ENCODE measurements around the gene KDM4B. TPM values are rescaled to one million over a fixed set of nuclear protein-coding genes. Genes with fewer than 3 reads are reported as not detected.

KDM4B gene
- total and polyA plus RNA-seq, 10 of the 15 experiments (the other 5 are each of a cell fraction or from before 2014, with no cell fraction given), result 0.47 to 49.6 (median 16.2) TPM

DNA sequence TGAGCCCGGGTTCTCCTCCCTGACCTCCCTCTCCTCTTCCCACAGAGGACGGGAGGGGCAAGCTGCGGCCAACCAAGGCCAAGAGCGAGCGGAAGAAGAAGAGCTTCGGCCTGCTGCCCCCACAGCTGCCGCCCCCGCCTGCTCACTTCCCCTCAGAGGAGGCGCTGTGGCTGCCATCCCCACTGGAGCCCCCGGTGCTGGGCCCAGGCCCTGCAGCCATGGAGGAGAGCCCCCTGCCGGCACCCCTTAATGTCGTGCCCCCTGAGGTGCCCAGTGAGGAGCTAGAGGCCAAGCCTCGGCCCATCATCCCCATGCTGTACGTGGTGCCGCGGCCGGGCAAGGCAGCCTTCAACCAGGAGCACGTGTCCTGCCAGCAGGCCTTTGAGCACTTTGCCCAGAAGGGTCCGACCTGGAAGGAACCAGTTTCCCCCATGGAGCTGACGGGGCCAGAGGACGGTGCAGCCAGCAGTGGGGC lies 162.2 kb downstream of the KDM4B start (continued):
- TF ChIP-seq STAT3 (IDR thresholded peaks at IDR 0.05; ENCODE audit: low read depth, low read length) (no peak), ELK1 (IDR thresholded peaks at IDR 0.05; ENCODE audit: low read depth, low read length) (peak; percentile 52; the same call in 1 of the 2 replicates), NFXL1 (IDR thresholded peaks at IDR 0.05; ENCODE audit: borderline replicate concordance) (no peak), NRF1 (conservative IDR thresholded peaks at IDR 0.05; ENCODE audit: low read depth, low read length) (no peak), RELA (IDR thresholded peaks at IDR 0.05; ENCODE audit: borderline replicate concordance, partially characterized antibody) (no peak), CBX5 (IDR thresholded peaks at IDR 0.05; ENCODE audit: low read depth) (no peak), HDGF (IDR thresholded peaks at IDR 0.05) (no peak; the same call in 1 of the 2 replicates), HCFC1 (IDR thresholded peaks at IDR 0.05; ENCODE audit: low read length) (peak; percentile 14; the same call in 1 of the 2 replicates), NFYB (IDR thresholded peaks at IDR 0.05; ENCODE audit: insufficient read depth, low read depth, low read length) (peak; percentile 61; the same call in 1 of the 2 replicates), GABPA (IDR thresholded peaks at IDR 0.05; ENCODE audit: low read depth) (no peak), HDAC2 (IDR thresholded peaks at IDR 0.05) (no peak), IRF4 (IDR thresholded peaks at IDR 0.05; ENCODE audit: low read depth, low read length) (peak; percentile 81; the same call in 1 of the 2 replicates), TAF1 (IDR thresholded peaks at IDR 0.05; ENCODE audit: borderline replicate concordance, low read depth, low read length) (peak; percentile 64; the same call in 1 of the 2 replicates), ETV6 (conservative IDR thresholded peaks at IDR 0.05 in 1 of 2, IDR thresholded peaks at IDR 0.05 in 1 of 2; ENCODE audit: borderline replicate concordance in 1 of 2, low read depth in 1 of 2) (peak in 1 of 2 experiments; percentile 0; a peak in 1 of 4 replicates), IKZF2 (IDR thresholded peaks at IDR 0.05) (peak; percentile 57 to 62; a peak in 2 of 4 replicates), SUZ12 (IDR thresholded peaks at IDR 0.05; ENCODE audit: unreplicated experiment) (no peak), ZNF24 (IDR thresholded peaks at IDR 0.05) (no peak), RBBP5 (conservative IDR thresholded peaks at IDR 0.05) (no peak), MYB (IDR thresholded peaks at IDR 0.05; ENCODE audit: borderline replicate concordance, low read depth, low read length) (no peak), DPF2 (IDR thresholded peaks at IDR 0.05) (peak; percentile 80), RFX5 (IDR thresholded peaks at IDR 0.05; ENCODE audit: low read depth, low read length) (no peak)
- TF ChIP-seq, protein P1, sequence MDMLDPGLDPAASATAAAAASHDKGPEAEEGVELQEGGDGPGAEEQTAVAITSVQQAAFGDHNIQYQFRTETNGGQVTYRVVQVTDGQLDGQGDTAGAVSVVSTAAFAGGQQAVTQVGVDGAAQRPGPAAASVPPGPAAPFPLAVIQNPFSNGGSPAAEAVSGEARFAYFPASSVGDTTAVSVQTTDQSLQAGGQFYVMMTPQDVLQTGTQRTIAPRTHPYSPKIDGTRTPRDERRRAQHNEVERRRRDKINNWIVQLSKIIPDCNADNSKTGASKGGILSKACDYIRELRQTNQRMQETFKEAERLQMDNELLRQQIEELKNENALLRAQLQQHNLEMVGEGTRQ (IDR thresholded peaks at IDR 0.05; ENCODE audit: borderline replicate concordance, low read depth, low read length), result no peak
- TF ChIP-seq, protein P2, sequence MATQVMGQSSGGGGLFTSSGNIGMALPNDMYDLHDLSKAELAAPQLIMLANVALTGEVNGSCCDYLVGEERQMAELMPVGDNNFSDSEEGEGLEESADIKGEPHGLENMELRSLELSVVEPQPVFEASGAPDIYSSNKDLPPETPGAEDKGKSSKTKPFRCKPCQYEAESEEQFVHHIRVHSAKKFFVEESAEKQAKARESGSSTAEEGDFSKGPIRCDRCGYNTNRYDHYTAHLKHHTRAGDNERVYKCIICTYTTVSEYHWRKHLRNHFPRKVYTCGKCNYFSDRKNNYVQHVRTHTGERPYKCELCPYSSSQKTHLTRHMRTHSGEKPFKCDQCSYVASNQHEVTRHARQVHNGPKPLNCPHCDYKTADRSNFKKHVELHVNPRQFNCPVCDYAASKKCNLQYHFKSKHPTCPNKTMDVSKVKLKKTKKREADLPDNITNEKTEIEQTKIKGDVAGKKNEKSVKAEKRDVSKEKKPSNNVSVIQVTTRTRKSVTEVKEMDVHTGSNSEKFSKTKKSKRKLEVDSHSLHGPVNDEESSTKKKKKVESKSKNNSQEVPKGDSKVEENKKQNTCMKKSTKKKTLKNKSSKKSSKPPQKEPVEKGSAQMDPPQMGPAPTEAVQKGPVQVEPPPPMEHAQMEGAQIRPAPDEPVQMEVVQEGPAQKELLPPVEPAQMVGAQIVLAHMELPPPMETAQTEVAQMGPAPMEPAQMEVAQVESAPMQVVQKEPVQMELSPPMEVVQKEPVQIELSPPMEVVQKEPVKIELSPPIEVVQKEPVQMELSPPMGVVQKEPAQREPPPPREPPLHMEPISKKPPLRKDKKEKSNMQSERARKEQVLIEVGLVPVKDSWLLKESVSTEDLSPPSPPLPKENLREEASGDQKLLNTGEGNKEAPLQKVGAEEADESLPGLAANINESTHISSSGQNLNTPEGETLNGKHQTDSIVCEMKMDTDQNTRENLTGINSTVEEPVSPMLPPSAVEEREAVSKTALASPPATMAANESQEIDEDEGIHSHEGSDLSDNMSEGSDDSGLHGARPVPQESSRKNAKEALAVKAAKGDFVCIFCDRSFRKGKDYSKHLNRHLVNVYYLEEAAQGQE (IDR thresholded peaks at IDR 0.05; ENCODE audit: low read depth, low read length), result no peak

All from GM12878 (cell line).